GM12872 (cell line): ENCODE measurements around the gene ACACB.

Source experiments
- CTCF ChIP-seq: IDR thresholded peaks from 3 replicates; pipeline ENCODE4 v1.5.1; 2011; ENCODE audit warnings: low read depth, mild to moderate bottlenecking, low read length, moderate library complexity; ENCODE audit not compliant: insufficient read depth

ACACB gene

GRCh38 chr12:109115758-109116610 lies at the start of gene ACACB:
TSS of gene ACACB (plus strand) at chr12:109116587. CDS start at chr12:109139406, 22,819 bp downstream.
- TF ChIP-seq CTCF = no peak

- no peak for TF ChIP-seq CTCF
Measured at GRCh38 chr12:109069307-109070271, 46.8 kb upstream of the ACACB start.

GRCh38 chr12:109074866-109075265 lies 41.5 kb upstream of the ACACB start:
- no peak for TF ChIP-seq CTCF

- TF ChIP-seq CTCF = no peak
Measured at GRCh38 chr12:109082751-109083150, 33.6 kb upstream of the ACACB start.

GRCh38 chr12:109084425-109084824 lies 32.0 kb upstream of the ACACB start:
- no peak for TF ChIP-seq CTCF

- TF ChIP-seq CTCF = no peak
Measured at GRCh38 chr12:109085590-109085989, 30.8 kb upstream of the ACACB start.

- TF ChIP-seq CTCF = no peak
Measured at GRCh38 chr12:109087250-109087649, 29.1 kb upstream of the ACACB start.
